Activated CD4-positive, alpha-beta T cell treated with anti-CD3 and anti-CD28 coated beads for 36 hours (primary cell): ENCODE data around the gene COTL1. TPM values are rescaled to one million over a fixed set of nuclear protein-coding genes. Genes with fewer than 3 reads are reported as not detected.

ENCODE experiments used
- ATAC-seq: fragments of 200-7000 bp; cut with Tn5 transposase; one replicate; pipeline ENCODE4 v1.10.0; 2021; ENCODE audit warnings: mild to moderate bottlenecking, moderate library complexity
- CTCF ChIA-PET: fragments of 350-600 bp; sonication (Branson Sonifier 250); formaldehyde crosslinking; loops from one replicate; lab custom pipeline; 2021; ENCODE audit warnings: antibody characterized with exemption; lab: Charles Lee
- POLR2A ChIA-PET: fragments of 350-600 bp; sonication (Branson Sonifier 250); formaldehyde crosslinking; loops from one replicate; lab custom pipeline; 2021; ENCODE audit warnings: antibody characterized with exemption, inconsistent platforms; lab: Charles Lee
- DNase-seq: peaks from one replicate; pipeline ENCODE4 v3.0.0-alpha.2; 2020
- H3K27ac Mint-ChIP-seq: one replicate; pipeline ENCODE4 v1.8.0; 2021; ENCODE audit warnings: mixed read lengths
- H3K27me3 Mint-ChIP-seq: one replicate; pipeline ENCODE4 v1.8.0; 2021; ENCODE audit warnings: mixed read lengths
- H3K36me3 Mint-ChIP-seq: one replicate; pipeline ENCODE4 v1.8.0; 2021; ENCODE audit warnings: low read depth, mixed read lengths
- H3K4me1 Mint-ChIP-seq: one replicate; pipeline ENCODE4 v1.8.0; 2021; ENCODE audit warnings: mixed read lengths
- H3K4me3 Mint-ChIP-seq: one replicate; pipeline ENCODE4 v1.8.0; 2021; ENCODE audit warnings: mild to moderate bottlenecking, moderate library complexity, mixed read lengths
- H3K9me3 Mint-ChIP-seq: one replicate; pipeline ENCODE4 v1.8.0; 2021; ENCODE audit warnings: low read depth, mixed read lengths
- intact Hi-C, 2 experiments: fragments of 100-400 bp; cut with DNase I in 1 of 2; cut with micrococcal nuclease in 1 of 2; formaldehyde crosslinking; loops; one replicate each; pipeline versions ENCODE4 v1.14.2 to v1.15.1; 2022 to 2024; cut with DNase I, micrococcal nuclease
- total RNA-seq, 2 experiments: library from RNA; stranded (reverse); gene quantifications; one replicate each; pipeline ENCODE4 v1.2.3, GENCODE V29; 2021

The COTL1 gene
- total RNA-seq, 2 experiments from 2014 or later, result 353 to 384 TPM

GRCh38 chr16:84548971-84549844 is 68.7 kb downstream of the COTL1 start:
- ATAC-seq, result peak; percentile 64
- H3K27ac Mint-ChIP-seq, result peak overlapping the region; percentile 85
- peak; percentile 44 for DNase-seq
- intact Hi-C loops, result loop anchor here in 1 of 2 experiments (2.0 kb wide), 1 partner anchor 34 kb away; no protein-coding TSS in a partner anchor
- H3K27me3 Mint-ChIP-seq, result peaks cover 1% of the 10 kb centered on the region
- H3K4me1 Mint-ChIP-seq, result peaks cover 26% of the 10 kb centered on the region
- H3K9me3 Mint-ChIP-seq, result no peaks in the 10 kb centered on the region
- peak overlapping the region; percentile 58 for H3K4me3 Mint-ChIP-seq
- POLR2A ChIA-PET, result interaction anchor here (1.2 kb wide), 1 partner anchor 44 kb away, joined by 3 read pairs; no protein-coding TSS in a partner anchor
- no peaks in the 10 kb centered on the region for H3K36me3 Mint-ChIP-seq
- CTCF ChIA-PET, result interaction anchor here (0.7 to 1.0 kb wide), 2 partner anchors 191 to 754 kb away, joined by 3 read pairs; no protein-coding TSS in a partner anchor

GRCh38 chr16:84548508-84548907 is 69.4 kb downstream of the COTL1 start:
- H3K27ac Mint-ChIP-seq, result no peak overlapping the region
- no peak overlapping the region for H3K4me3 Mint-ChIP-seq
- intact Hi-C loops, result loop anchor here in 1 of 2 experiments (2.0 kb wide), 1 partner anchor 34 kb away; no protein-coding TSS in a partner anchor
- H3K9me3 Mint-ChIP-seq, result no peaks in the 10 kb centered on the region
- CTCF ChIA-PET, result no interaction called here
- no peak for DNase-seq
- H3K4me1 Mint-ChIP-seq, result peaks cover 30% of the 10 kb centered on the region
- no peaks in the 10 kb centered on the region for H3K36me3 Mint-ChIP-seq
- H3K27me3 Mint-ChIP-seq, result peaks cover 1% of the 10 kb centered on the region
- no peak for ATAC-seq
- POLR2A ChIA-PET, result interaction anchor here (1.2 kb wide), 1 partner anchor 43 kb away, joined by 3 read pairs; no protein-coding TSS in a partner anchor

- intact Hi-C loops, result loop anchor here in 1 of 2 experiments (2.0 kb wide), 1 partner anchor 33 kb away; no protein-coding TSS in a partner anchor
- POLR2A ChIA-PET, result no interaction called here
- H3K36me3 Mint-ChIP-seq, result no peaks in the 10 kb centered on the region
- CTCF ChIA-PET, result no interaction called here
- no peak for DNase-seq
- peaks cover 30% of the 10 kb centered on the region for H3K4me1 Mint-ChIP-seq
- ATAC-seq, result no peak
- H3K4me3 Mint-ChIP-seq, result no peak overlapping the region
- H3K27me3 Mint-ChIP-seq, result peaks cover 1% of the 10 kb centered on the region
- H3K9me3 Mint-ChIP-seq, result no peaks in the 10 kb centered on the region
- no peak overlapping the region for H3K27ac Mint-ChIP-seq
These were observed 70.3 kb downstream of the COTL1 start for GRCh38 chr16:84547546-84548061.

GRCh38 chr16:84546669-84547545 is 71.0 kb downstream of the COTL1 start:
- ChIA-PET CTCF (no interaction called here), POLR2A (no interaction called here)
- intact Hi-C loops, result no loop called here
- H3K36me3 Mint-ChIP-seq, result no peaks in the 10 kb centered on the region
- no peaks in the 10 kb centered on the region for H3K9me3 Mint-ChIP-seq
- DNase-seq (no peak), ATAC-seq (no peak)
- H3K27ac Mint-ChIP-seq, result no peak overlapping the region
- H3K4me1 Mint-ChIP-seq, result peaks cover 30% of the 10 kb centered on the region
- H3K4me3 Mint-ChIP-seq, result no peak overlapping the region
- peaks cover 1% of the 10 kb centered on the region for H3K27me3 Mint-ChIP-seq

- no peak for DNase-seq
- H3K9me3 Mint-ChIP-seq, result no peaks in the 10 kb centered on the region
- peaks cover 1% of the 10 kb centered on the region for H3K27me3 Mint-ChIP-seq
- intact Hi-C loops, result loop anchor here in 1 of 2 experiments (2.0 kb wide), 1 partner anchor 20 kb away; no protein-coding TSS in a partner anchor
- H3K4me3 Mint-ChIP-seq, result no peak overlapping the region
- H3K27ac Mint-ChIP-seq, result no peak overlapping the region
- no peaks in the 10 kb centered on the region for H3K36me3 Mint-ChIP-seq
- H3K4me1 Mint-ChIP-seq, result peaks cover 30% of the 10 kb centered on the region
- ChIA-PET CTCF (no interaction called here), POLR2A (no interaction called here)
- no peak for ATAC-seq
These were observed 72.7 kb downstream of the COTL1 start for GRCh38 chr16:84545114-84545737.

GRCh38 chr16:84544031-84544773 is 73.7 kb downstream of the COTL1 start:
- peaks cover 1% of the 10 kb centered on the region for H3K27me3 Mint-ChIP-seq
- POLR2A ChIA-PET, result no interaction called here
- peak; percentile 39 for DNase-seq

GRCh38 chr16:84543253-84543652 is 74.6 kb downstream of the COTL1 start:
- H3K27me3 Mint-ChIP-seq, result peaks cover 1% of the 10 kb centered on the region
- no peak for ATAC-seq
- intact Hi-C loops, result no loop called here
- peaks cover 17% of the 10 kb centered on the region for H3K4me1 Mint-ChIP-seq
- CTCF ChIA-PET, result no interaction called here
- POLR2A ChIA-PET, result no interaction called here
- H3K4me3 Mint-ChIP-seq, result no peak overlapping the region
- H3K36me3 Mint-ChIP-seq, result no peaks in the 10 kb centered on the region
- H3K27ac Mint-ChIP-seq, result no peak overlapping the region
- H3K9me3 Mint-ChIP-seq, result no peaks in the 10 kb centered on the region
- no peak for DNase-seq

More at GRCh38 chr16:84544031-84544773, 73.7 kb downstream of the COTL1 start:
- intact Hi-C loops, result loop anchor here in 1 of 2 experiments (2.0 kb wide), 1 partner anchor 19 kb away; no protein-coding TSS in a partner anchor
- CTCF ChIA-PET, result no interaction called here
- peak; percentile 27 for ATAC-seq
- no peaks in the 10 kb centered on the region for H3K9me3 Mint-ChIP-seq
- no peak overlapping the region for H3K4me3 Mint-ChIP-seq
- no peaks in the 10 kb centered on the region for H3K36me3 Mint-ChIP-seq
- peaks cover 21% of the 10 kb centered on the region for H3K4me1 Mint-ChIP-seq
- peak overlapping the region; percentile 29 for H3K27ac Mint-ChIP-seq

- ChIA-PET POLR2A (no interaction called here), CTCF (interaction anchor here (1.3 kb wide), 1 partner anchor 80 kb away, joined by 4 read pairs; no protein-coding TSS in a partner anchor)
- no peak overlapping the region for H3K27ac Mint-ChIP-seq
- H3K36me3 Mint-ChIP-seq, result no peaks in the 10 kb centered on the region
- DNase-seq (no peak), ATAC-seq (no peak)
- intact Hi-C loops, result no loop called here
- peaks cover 13% of the 10 kb centered on the region for H3K4me1 Mint-ChIP-seq
- H3K4me3 Mint-ChIP-seq, result no peak overlapping the region
- H3K9me3 Mint-ChIP-seq, result no peaks in the 10 kb centered on the region
- peaks cover 1% of the 10 kb centered on the region for H3K27me3 Mint-ChIP-seq
These were observed 75.7 kb downstream of the COTL1 start for GRCh38 chr16:84541999-84542817.

- H3K9me3 Mint-ChIP-seq, result no peaks in the 10 kb centered on the region
- ATAC-seq, result no peak
- POLR2A ChIA-PET, result no interaction called here
These were observed 77.7 kb downstream of the COTL1 start for GRCh38 chr16:84540194-84540593.

More at GRCh38 chr16:84540194-84540593, 77.7 kb downstream of the COTL1 start:
- CTCF ChIA-PET, result interaction anchor here (0.7 to 1.7 kb wide), 6 partner anchors 12 to 438 kb away, joined by 3 to 5 read pairs (median 3); no protein-coding TSS in a partner anchor
- H3K4me1 Mint-ChIP-seq, result peaks cover 8% of the 10 kb centered on the region
- H3K27me3 Mint-ChIP-seq, result no peaks in the 10 kb centered on the region
- no peak for DNase-seq
- intact Hi-C loops, result no loop called here
- H3K36me3 Mint-ChIP-seq, result no peaks in the 10 kb centered on the region
- H3K27ac Mint-ChIP-seq, result no peak overlapping the region
- no peak overlapping the region for H3K4me3 Mint-ChIP-seq
